Left colon (tissue), 2 donors: ENCODE data around the gene LAX1. TPM values are rescaled to one million over a fixed set of nuclear protein-coding genes. Genes with fewer than 3 reads are reported as not detected.
A peak's percentile ranks its signal among the peaks of the same experiment; 100 is the strongest.
"Not testable (repeated sequence)": the region's sequence is repeated elsewhere in the genome, so short reads cannot be mapped to it uniquely, and the experiment has no call there.

ENCODE experiments used
- ATAC-seq: fragments of 200-7000 bp; cut with Tn5 transposase; one replicate; pipeline ENCODE4 v1.9.1; 2020; ENCODE audit warnings: mild to moderate bottlenecking, moderate library complexity
- DNase-seq, 2 donors: peaks; one replicate each; pipeline ENCODE4 v3.0.0-alpha.2; 2020
- intact Hi-C, 2 donors: fragments of 100-400 bp; cut with DNase I in 1 of 2; cut with micrococcal nuclease in 1 of 2; formaldehyde crosslinking; loops; one replicate each; pipeline versions ENCODE4 v1.11.2 to v1.14.0; 2022; cut with DNase I, micrococcal nuclease
- long read RNA-seq: library from polyadenylated mRNA; unstranded; transcript quantifications from one replicate; pipeline ENCODE4 v2.0.0, GENCODE V29; 2021
- total RNA-seq, 2 donors: library from RNA; stranded (reverse); fragmentation: NEBNext Ultra II Directional; extraction: Animal tissue kit (Norgen Biotek cat#: 25700); gene quantifications; one replicate each; pipeline ENCODE4 v1.2.1, GENCODE V29; 2021
- donor health status: DM: no; HTN: no; CAD: no.
- donor health status: DM: yes; HTN: yes; CAD: no.

The LAX1 gene
- total RNA-seq = 1 to 10 TPM in 1 of 2 donors, under 1 TPM in 1; 0.98 to 3.5 TPM
- long read RNA-seq = 0 reads

- DNase-seq (peak; percentile 25 to 52), ATAC-seq (no peak)
- intact Hi-C loops = no loop called here
These were observed at the start of gene LAX1 for GRCh38 chr1:203765029-203765837. LAX1 (plus strand) TSS chr1:203765183; CDS start chr1:203765566, 383 bp downstream.

GRCh38 chr1:203717120-203717519 is 47.9 kb upstream of the LAX1 start:
- ATAC-seq (no peak), DNase-seq (no peak)
- intact Hi-C loops = no loop called here

GRCh38 chr1:203720242-203720641 is 44.7 kb upstream of the LAX1 start:
- DNase-seq = no peak
- ATAC-seq = no peak
- intact Hi-C loops = no loop called here

- intact Hi-C loops = no loop called here
These were observed 42.1 kb upstream of the LAX1 start for GRCh38 chr1:203722909-203723308.

GRCh38 chr1:203726417-203726867 is 38.5 kb upstream of the LAX1 start:
- intact Hi-C loops = no loop called here
- no peak for DNase-seq
- ATAC-seq = no peak

More at GRCh38 chr1:203722909-203723308, 42.1 kb upstream of the LAX1 start:
- no peak for ATAC-seq
- DNase-seq = no peak

- intact Hi-C loops = no loop called here
- ATAC-seq (no peak), DNase-seq (no peak)
These were observed 31.7 kb upstream of the LAX1 start for GRCh38 chr1:203733009-203733863.

- intact Hi-C loops = no loop called here
- ATAC-seq (no peak), DNase-seq (no peak)
These were observed 22.5 kb upstream of the LAX1 start for GRCh38 chr1:203742436-203742835.

GRCh38 chr1:203743091-203743571 is 21.9 kb upstream of the LAX1 start:
- no peak for ATAC-seq
- intact Hi-C loops = no loop called here
- no peak for DNase-seq

GRCh38 chr1:203744075-203744972 is 20.7 kb upstream of the LAX1 start:
- ATAC-seq = no peak
- intact Hi-C loops = no loop called here
- DNase-seq = peak in 1 of 2 donors; percentile 31

GRCh38 chr1:203746281-203746680 is 18.7 kb upstream of the LAX1 start:
- DNase-seq = no peak
- no peak for ATAC-seq
- intact Hi-C loops = no loop called here

GRCh38 chr1:203751051-203751450 is 13.9 kb upstream of the LAX1 start:
- intact Hi-C loops = no loop called here
- ATAC-seq (no peak), DNase-seq (no peak)

GRCh38 chr1:203751618-203752361 is 13.2 kb upstream of the LAX1 start:
- ATAC-seq, DNase-seq, intact Hi-C loops: not testable (repeated sequence)

- intact Hi-C loops = no loop called here
- ATAC-seq (no peak), DNase-seq (no peak)
These were observed 10.5 kb upstream of the LAX1 start for GRCh38 chr1:203754455-203754864.

GRCh38 chr1:203756036-203756435 is 8.9 kb upstream of the LAX1 start:
- intact Hi-C loops = no loop called here
- ATAC-seq (no peak), DNase-seq (no peak)

GRCh38 chr1:203758749-203759148 is 6.2 kb upstream of the LAX1 start:
- ATAC-seq, intact Hi-C loops, DNase-seq: not testable (repeated sequence)

GRCh38 chr1:203760506-203760905 is 4.5 kb upstream of the LAX1 start:
- intact Hi-C loops = no loop called here
- ATAC-seq (no peak), DNase-seq (no peak)

GRCh38 chr1:203761958-203762357 is 3.0 kb upstream of the LAX1 start:
- intact Hi-C loops, ATAC-seq, DNase-seq: not testable (repeated sequence)

GRCh38 chr1:203763505-203763904 is 1.5 kb upstream of the LAX1 start:
- DNase-seq (no peak), ATAC-seq (no peak)
- intact Hi-C loops = no loop called here
